Measurements from ENCODE around the gene STARD13.

STARD13 gene

DNA sequence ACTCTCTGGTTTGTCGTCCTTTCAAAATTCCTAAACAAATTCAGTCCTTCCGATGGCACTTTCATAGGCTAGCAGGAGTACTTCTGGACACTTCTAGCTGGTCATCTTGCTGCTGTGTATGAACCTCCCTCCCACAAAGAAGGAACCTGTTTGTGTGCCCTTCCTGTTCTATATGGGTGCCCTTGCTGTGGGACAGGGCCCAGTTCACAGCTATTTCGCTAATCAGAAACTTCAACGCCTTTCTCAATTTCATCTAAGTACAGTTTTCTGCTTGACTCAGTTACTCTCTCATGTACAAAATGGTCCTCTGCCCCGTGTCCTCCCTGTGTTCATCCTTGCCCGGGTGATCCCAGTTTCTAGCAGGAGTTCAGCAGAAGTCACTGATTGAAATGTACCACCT is 96.1 kb downstream of the STARD13 start:
- DNase-seq (ENCODE audit: low read depth, low spot score), result no peak
- CTCF ChIA-PET, result interaction anchor here (1.1 to 1.5 kb wide), 2 partner anchors 24 to 28 kb away, joined by 3 to 5 read pairs; no protein-coding TSS in a partner anchor
- POLR2A ChIA-PET, result no interaction called here
- H3K4me3 ChIP-seq (ENCODE audit: low read depth, low read length), result no peak overlapping the region
- TF ChIP-seq, protein P1, sequence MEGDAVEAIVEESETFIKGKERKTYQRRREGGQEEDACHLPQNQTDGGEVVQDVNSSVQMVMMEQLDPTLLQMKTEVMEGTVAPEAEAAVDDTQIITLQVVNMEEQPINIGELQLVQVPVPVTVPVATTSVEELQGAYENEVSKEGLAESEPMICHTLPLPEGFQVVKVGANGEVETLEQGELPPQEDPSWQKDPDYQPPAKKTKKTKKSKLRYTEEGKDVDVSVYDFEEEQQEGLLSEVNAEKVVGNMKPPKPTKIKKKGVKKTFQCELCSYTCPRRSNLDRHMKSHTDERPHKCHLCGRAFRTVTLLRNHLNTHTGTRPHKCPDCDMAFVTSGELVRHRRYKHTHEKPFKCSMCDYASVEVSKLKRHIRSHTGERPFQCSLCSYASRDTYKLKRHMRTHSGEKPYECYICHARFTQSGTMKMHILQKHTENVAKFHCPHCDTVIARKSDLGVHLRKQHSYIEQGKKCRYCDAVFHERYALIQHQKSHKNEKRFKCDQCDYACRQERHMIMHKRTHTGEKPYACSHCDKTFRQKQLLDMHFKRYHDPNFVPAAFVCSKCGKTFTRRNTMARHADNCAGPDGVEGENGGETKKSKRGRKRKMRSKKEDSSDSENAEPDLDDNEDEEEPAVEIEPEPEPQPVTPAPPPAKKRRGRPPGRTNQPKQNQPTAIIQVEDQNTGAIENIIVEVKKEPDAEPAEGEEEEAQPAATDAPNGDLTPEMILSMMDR (IDR thresholded peaks at IDR 0.05; ENCODE audit: insufficient read depth, low read length, missing control alignments), result no peak

DNA sequence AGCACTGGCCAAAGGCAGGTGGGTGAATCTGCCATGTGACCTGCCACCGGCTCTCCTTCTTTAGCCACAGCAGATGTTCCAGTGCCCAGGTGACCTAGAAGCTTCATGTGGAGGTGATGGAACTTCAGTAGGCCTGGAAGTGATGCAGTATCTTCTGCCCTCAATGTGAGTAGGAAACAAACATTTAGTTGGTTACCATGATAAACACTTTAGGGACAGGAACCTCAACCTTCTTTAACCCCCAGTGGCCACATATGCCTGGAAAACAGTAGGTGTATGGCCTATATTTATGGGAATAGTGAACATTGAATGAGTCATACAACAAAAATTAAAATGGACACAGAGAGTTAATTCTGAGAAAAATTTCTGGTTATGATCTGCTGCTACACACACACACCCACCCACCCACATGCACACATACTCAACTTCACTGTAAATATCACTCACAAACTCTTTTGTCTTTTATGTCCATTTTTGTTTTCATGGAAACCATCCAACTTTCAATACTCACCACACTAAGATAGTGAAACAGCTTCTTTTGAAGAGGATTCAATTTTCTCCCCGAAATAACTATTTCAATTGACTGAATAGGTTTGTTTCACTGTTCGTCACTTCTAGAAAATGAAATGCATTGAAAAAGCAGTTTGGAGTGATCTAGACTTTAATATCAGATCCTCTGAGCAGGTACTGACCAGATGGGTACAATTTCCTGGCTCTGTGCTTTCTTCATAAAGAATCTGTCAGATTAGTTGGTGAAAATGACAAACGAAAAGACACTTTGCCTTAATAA is 97.3 kb downstream of the STARD13 start:
- H3K4me3 ChIP-seq (ENCODE audit: low read depth, low read length), result no peak overlapping the region
- POLR2A ChIA-PET, result no interaction called here
- no peak for DNase-seq (ENCODE audit: low read depth, low spot score)

DNA sequence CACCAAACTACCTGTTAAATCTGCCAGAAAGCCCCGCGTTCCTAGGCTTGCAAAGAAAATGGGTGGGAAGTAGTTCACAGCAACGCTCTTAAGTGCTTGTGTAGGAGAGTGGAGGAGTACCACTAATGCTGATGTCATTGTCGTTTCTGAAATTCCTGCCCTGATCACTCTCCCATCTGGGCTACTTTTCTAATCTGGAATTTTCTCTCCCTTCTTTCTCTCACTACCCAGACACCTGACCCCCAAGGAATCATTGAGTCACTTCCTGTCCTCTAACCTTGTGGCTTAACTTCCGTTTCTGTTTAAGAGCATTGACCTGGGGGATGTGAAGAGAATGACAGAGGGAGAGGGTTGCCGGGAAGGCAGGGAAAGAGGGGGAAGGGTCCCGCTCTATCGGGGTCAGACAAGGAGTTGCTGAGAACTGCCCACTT is 98.7 kb downstream of the STARD13 start:
- TF ChIP-seq, protein P1 (IDR thresholded peaks at IDR 0.05; ENCODE audit: insufficient read depth, low read length, missing control alignments), result no peak
- DNase-seq (ENCODE audit: low read depth, low spot score), result no peak
- CTCF ChIA-PET, result no interaction called here
- POLR2A ChIA-PET, result no interaction called here
- H3K4me3 ChIP-seq (ENCODE audit: low read depth, low read length), result no peak overlapping the region

More for the DNA sequence above, 97.3 kb downstream of the STARD13 start:
- CTCF ChIA-PET, result interaction anchor here (1.1 to 1.5 kb wide), 2 partner anchors 23 to 30 kb away, joined by 3 to 5 read pairs; no protein-coding TSS in a partner anchor
- TF ChIP-seq, protein P1 (IDR thresholded peaks at IDR 0.05; ENCODE audit: insufficient read depth, low read length, missing control alignments), result no peak

DNA sequence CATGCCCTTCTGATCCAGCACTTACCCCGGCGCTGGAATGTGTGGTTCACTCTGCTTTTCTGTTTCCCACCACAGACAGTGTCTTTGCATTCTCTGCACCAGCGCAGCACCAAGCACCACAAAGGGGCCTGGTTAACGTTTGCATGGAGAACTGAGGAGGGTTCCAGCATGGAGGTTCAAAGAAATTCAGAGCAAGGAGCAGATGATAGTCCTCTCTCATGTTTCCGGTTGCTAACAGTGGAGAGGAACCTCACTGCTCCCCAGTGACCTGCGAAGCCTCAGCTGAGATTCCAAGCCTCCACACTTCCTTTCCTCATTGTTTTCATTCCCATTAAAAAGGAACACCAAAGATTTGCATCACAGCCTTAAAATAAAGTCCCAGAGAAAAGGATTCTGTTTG is 99.7 kb downstream of the STARD13 start:
- CTCF ChIA-PET, result no interaction called here
- POLR2A ChIA-PET, result no interaction called here
- TF ChIP-seq, protein P1 (IDR thresholded peaks at IDR 0.05; ENCODE audit: insufficient read depth, low read length, missing control alignments), result no peak
- H3K4me3 ChIP-seq (ENCODE audit: low read depth, low read length), result no peak overlapping the region
- no peak for DNase-seq (ENCODE audit: low read depth, low spot score)

DNA sequence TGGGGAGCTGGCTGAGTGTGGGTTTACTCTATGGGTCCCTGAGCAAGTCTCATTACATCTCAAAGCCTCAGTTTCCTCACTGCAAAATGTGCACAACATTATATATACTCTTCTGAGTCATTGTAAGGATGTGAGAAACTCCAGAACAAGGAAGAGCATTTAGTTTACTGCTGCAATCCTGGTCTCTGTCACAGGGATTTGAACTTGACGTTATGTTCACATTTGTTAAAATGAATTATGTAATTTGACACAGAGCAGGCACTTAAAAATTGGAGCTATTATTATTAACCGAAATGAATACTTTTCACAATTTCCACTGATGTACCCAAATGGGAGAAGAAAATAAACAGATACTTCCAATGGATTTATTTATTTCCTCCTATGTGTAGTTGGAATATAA is 101.0 kb downstream of the STARD13 start:
- DNase-seq (ENCODE audit: low read depth, low spot score), result no peak
- CTCF ChIA-PET, result interaction anchor here (1.2 to 1.7 kb wide), 2 partner anchors 9 to 358 kb away, joined by 3 to 9 read pairs; no protein-coding TSS in a partner anchor
- TF ChIP-seq, protein P1 (IDR thresholded peaks at IDR 0.05; ENCODE audit: insufficient read depth, low read length, missing control alignments), result no peak
- H3K4me3 ChIP-seq (ENCODE audit: low read depth, low read length), result no peak overlapping the region
- POLR2A ChIA-PET, result no interaction called here

DNA sequence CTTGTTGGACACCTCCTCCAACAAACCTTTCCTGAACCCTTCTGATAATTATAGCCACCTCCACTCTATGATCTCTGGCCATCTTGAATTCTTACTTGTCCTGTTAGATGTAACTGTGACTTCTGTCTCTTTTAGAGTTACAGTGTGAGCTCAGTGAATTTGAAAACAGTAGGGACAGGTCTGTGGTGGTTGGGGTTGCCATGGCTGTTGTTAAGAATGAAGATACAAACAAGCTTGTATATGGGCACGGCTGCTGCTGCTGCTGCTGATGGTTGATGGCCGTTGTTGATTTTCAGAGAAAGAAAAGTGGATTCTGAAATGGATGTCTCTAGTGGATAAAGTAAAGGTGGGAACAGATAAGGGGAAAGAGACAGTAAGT is 101.5 kb downstream of the STARD13 start:
- POLR2A ChIA-PET, result no interaction called here
- H3K4me3 ChIP-seq (ENCODE audit: low read depth, low read length), result no peak overlapping the region
- no peak for DNase-seq (ENCODE audit: low read depth, low spot score)
- CTCF ChIA-PET, result interaction anchor here (1.7 kb wide), 1 partner anchor 9 kb away, joined by 9 read pairs; no protein-coding TSS in a partner anchor
- TF ChIP-seq, protein P1 (IDR thresholded peaks at IDR 0.05; ENCODE audit: insufficient read depth, low read length, missing control alignments), result no peak

Data from AG04449 (cell line).